ENCODE results near the gene INPP4A.

- no peak for TF ChIP-seq FOXK2 (IDR thresholded peaks at IDR 0.05)
- no peak for TF ChIP-seq ZNF592 (IDR thresholded peaks at IDR 0.05)
- TF ChIP-seq USF2 (IDR thresholded peaks at IDR 0.05; ENCODE audit: borderline replicate concordance, low read depth, low read length) = no peak
- no peak for TF ChIP-seq CTCF (IDR thresholded peaks at IDR 0.05 in 2 of 3, conservative IDR thresholded peaks at IDR 0.05 in 1 of 3; ENCODE audit: control insufficient read depth in 2 of 3, extremely low read depth in 1 of 3, insufficient read depth in 1 of 3, low read depth in 3 of 3, low read length in 3 of 3)
- no peak for TF ChIP-seq EP300 (IDR thresholded peaks at IDR 0.05; ENCODE audit: borderline replicate concordance in 1 of 2, control insufficient read depth in 1 of 2, low read depth in 2 of 2, low read length in 2 of 2)
- TF ChIP-seq ATF2 (IDR thresholded peaks at IDR 0.05; ENCODE audit: low read length) = no peak
- TF ChIP-seq HDGF (IDR thresholded peaks at IDR 0.05) = no peak
- TF ChIP-seq NKRF (conservative IDR thresholded peaks at IDR 0.05) = no peak
- TF ChIP-seq TBL1XR1 (IDR thresholded peaks at IDR 0.05; ENCODE audit: low read depth, low read length) = no peak
Measured at GRCh38 chr2:98617149-98617548, 172.5 kb downstream of the INPP4A start.

Data from GM12878 (cell line).